ENCODE measurements around the gene AMER2.

- TF ChIP-seq POLR2A (IDR thresholded peaks at IDR 0.05; ENCODE audit: low read depth, low read length) (no peak), POLR2AphosphoS5 (IDR thresholded peaks at IDR 0.05; ENCODE audit: low read depth, low read length) (no peak)
Measured at GRCh38 chr13:25171517-25172302, at the start of gene AMER2.

Data from GM12891 (cell line).